Mesenchymal stem cell (in vitro differentiated cells and primary cell): ENCODE results near the gene TMPRSS2.

Experiments used
- DNase-seq: peaks from one replicate; pipeline ENCODE4 v3.0.0-alpha.2; 2013
- H2AFZ ChIP-seq: one replicate; pipeline ENCODE4 v1.6.1; 2013; ENCODE audit warnings: low read depth, mild to moderate bottlenecking, control low read depth, inconsistent platforms, low read length, moderate library complexity
- H2AK5ac ChIP-seq: 2 replicates; pipeline ENCODE4 v1.6.1; 2013; ENCODE audit warnings: low read length, moderate library complexity, mild to moderate bottlenecking, inconsistent platforms; ENCODE audit not compliant: severe bottlenecking
- H2BK120ac ChIP-seq: one replicate; pipeline ENCODE4 v1.6.1; 2013; ENCODE audit warnings: low read depth, mild to moderate bottlenecking, inconsistent platforms, low read length, moderate library complexity
- H2BK12ac ChIP-seq, 2 experiments: one replicate each; pipeline ENCODE4 v1.6.1; 2013; ENCODE audit warnings: inconsistent platforms in 2 of 2, low read length in 2 of 2, mild to moderate bottlenecking in 2 of 2, moderate library complexity in 2 of 2, control low read depth in 1 of 2
- H2BK15ac ChIP-seq: one replicate; pipeline ENCODE4 v1.6.1; 2013; ENCODE audit warnings: mild to moderate bottlenecking, low read depth, inconsistent platforms; ENCODE audit not compliant: poor library complexity, severe bottlenecking
- H2BK5ac ChIP-seq: 2 replicates; pipeline ENCODE4 v1.6.1; 2013; ENCODE audit warnings: low read depth, mild to moderate bottlenecking, low read length, control low read depth, inconsistent platforms; ENCODE audit not compliant: poor library complexity, severe bottlenecking
- H3K14ac ChIP-seq, 2 experiments: one replicate each; pipeline ENCODE4 v1.6.1; 2013; ENCODE audit warnings: inconsistent platforms in 2 of 2, low read length in 2 of 2, control low read depth in 1 of 2, mild to moderate bottlenecking in 1 of 2, moderate library complexity in 1 of 2
- H3K18ac ChIP-seq, 2 experiments: one replicate each; pipeline ENCODE4 v1.6.1; 2013; ENCODE audit warnings: inconsistent platforms in 2 of 2, low read length in 2 of 2, control low read depth in 1 of 2, low read depth in 1 of 2, mild to moderate bottlenecking in 1 of 2
- H3K23ac ChIP-seq, 2 experiments: one replicate each; pipeline ENCODE4 v1.6.1; 2013; ENCODE audit warnings: inconsistent platforms in 2 of 2, low read length in 2 of 2, mild to moderate bottlenecking in 2 of 2, moderate library complexity in 2 of 2, control low read depth in 1 of 2
- H3K27ac ChIP-seq: 2 replicates; pipeline ENCODE4 v1.5.1; 2013; ENCODE audit warnings: mild to moderate bottlenecking, moderate library complexity, low read length, control low read depth, inconsistent platforms; ENCODE audit not compliant: poor library complexity, severe bottlenecking
- H3K27me3 ChIP-seq, 2 experiments: 2 replicates each; pipeline versions ENCODE4 v1.6.1 to v1.7.0; 2013; ENCODE audit warnings: low read length in 2 of 2, mild to moderate bottlenecking in 2 of 2, moderate library complexity in 2 of 2, control low read depth in 1 of 2, inconsistent platforms in 1 of 2; ENCODE audit not compliant: control insufficient read depth in 1 of 2, insufficient read depth in 1 of 2
- H3K36me3 ChIP-seq, 2 experiments: 2 replicates each; pipeline versions ENCODE4 v1.6.1 to v1.7.0; 2013; ENCODE audit warnings: low read length in 2 of 2, control low read depth in 1 of 2, inconsistent platforms in 1 of 2, low read depth in 1 of 2, mild to moderate bottlenecking in 1 of 2; ENCODE audit not compliant: insufficient read depth in 2 of 2, control insufficient read depth in 1 of 2
- H3K4ac ChIP-seq, 2 experiments: one replicate each; pipeline ENCODE4 v1.6.1; 2013; ENCODE audit warnings: inconsistent platforms in 2 of 2, low read length in 2 of 2, mild to moderate bottlenecking in 2 of 2, moderate library complexity in 2 of 2, control low read depth in 1 of 2, low read depth in 1 of 2
- H3K4me1 ChIP-seq: 2 replicates; pipeline ENCODE4 v1.6.1; 2013; ENCODE audit warnings: low read depth, low read length, control low read depth; ENCODE audit not compliant: control insufficient read depth, insufficient read depth
- H3K4me2 ChIP-seq: 2 replicates; pipeline ENCODE4 v1.6.1; 2013; ENCODE audit warnings: low read length, mild to moderate bottlenecking, inconsistent platforms; ENCODE audit not compliant: poor library complexity, severe bottlenecking
- H3K4me3 ChIP-seq, 2 experiments: 2 replicates each; pipeline versions ENCODE4 v1.5.1 to v1.7.0; 2013; ENCODE audit warnings: low read length in 2 of 2, mild to moderate bottlenecking in 2 of 2, control low read depth in 1 of 2, low read depth in 1 of 2; ENCODE audit not compliant: insufficient read depth in 1 of 2
- H3K79me1 ChIP-seq: replicated peaks from 2 replicates; pipeline ENCODE4 v1.6.1; 2013; ENCODE audit warnings: mild to moderate bottlenecking, control low read depth, low read length, inconsistent platforms; ENCODE audit not compliant: poor library complexity, severe bottlenecking
- H3K9ac ChIP-seq: 2 replicates; pipeline ENCODE4 v1.7.0; 2013; ENCODE audit warnings: mild to moderate bottlenecking, low read length, moderate library complexity
- H3K9me3 ChIP-seq: 2 replicates; pipeline ENCODE4 v1.7.0; 2013; ENCODE audit warnings: mild to moderate bottlenecking, low read length; ENCODE audit not compliant: control insufficient read depth
- H4K8ac ChIP-seq: one replicate; pipeline ENCODE4 v1.6.1; 2013; ENCODE audit warnings: inconsistent platforms, mild to moderate bottlenecking, low read length, moderate library complexity
- H4K91ac ChIP-seq: one replicate; pipeline ENCODE4 v1.6.1; 2013; ENCODE audit warnings: mild to moderate bottlenecking, low read length, inconsistent platforms
- WGBS: methylation state at CpG from one replicate; pipeline ENCODE4 v1.1.7; 2013; ENCODE audit warnings: mixed read lengths; 5-methylcytosine and 5-hydroxymethylcytosine counted together

Gene TMPRSS2

DNA sequence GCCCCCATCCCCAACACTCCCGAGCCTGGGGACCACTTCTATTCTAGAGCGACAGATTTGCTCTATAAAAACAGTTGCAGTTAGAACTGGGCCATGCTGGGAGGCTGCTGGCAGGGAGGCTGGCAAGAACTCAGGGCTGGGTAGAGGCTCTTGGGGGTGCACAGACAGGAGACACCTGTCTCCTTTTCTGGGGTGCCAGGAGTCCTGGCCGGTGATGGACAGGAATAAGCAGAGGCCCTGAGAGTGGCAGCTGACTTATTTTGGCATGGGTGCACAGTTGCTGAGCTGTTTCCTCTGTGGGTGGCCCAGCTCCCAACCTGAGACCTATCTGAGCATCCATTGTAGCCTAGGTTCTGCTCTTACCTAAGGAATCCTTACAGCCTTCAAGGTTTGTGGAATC is 39.2 kb upstream of the TMPRSS2 start:
- H3K23ac ChIP-seq: no peak overlapping the region
- WGBS: 100% methylated on average over 3 of the region's 3 CpGs

GRCh38 chr21:41545500-41546359 is 37.8 kb upstream of the TMPRSS2 start:
- H2BK5ac ChIP-seq: no peak overlapping the region
- H4K8ac ChIP-seq: no peak overlapping the region
- no peak overlapping the region for H3K23ac ChIP-seq
- H2BK120ac ChIP-seq: no peak overlapping the region
- no peaks in the 10 kb centered on the region for H3K79me1 ChIP-seq
- no peak overlapping the region for H2AK5ac ChIP-seq
- H2BK15ac ChIP-seq: no peak overlapping the region
- no peak overlapping the region for H3K4me3 ChIP-seq
- no peak overlapping the region for H2AFZ ChIP-seq
- H3K4me1 ChIP-seq: no peaks in the 10 kb centered on the region
- H3K4ac ChIP-seq: no peak overlapping the region
- H3K36me3 ChIP-seq: no peaks in the 10 kb centered on the region
- H3K9me3 ChIP-seq: no peaks in the 10 kb centered on the region
- DNase-seq: no peak
- H3K4me2 ChIP-seq: no peak overlapping the region
- H3K14ac ChIP-seq: no peak overlapping the region
- H3K18ac ChIP-seq: no peak overlapping the region
- no peak overlapping the region for H3K27ac ChIP-seq
- H3K27me3 ChIP-seq: peaks cover 19 to 72% of the 10 kb centered on the region in 2 experiments
- WGBS: 69% methylated on average over 5 of the region's 7 CpGs
- H3K9ac ChIP-seq: no peak overlapping the region
- H4K91ac ChIP-seq: no peak overlapping the region
- no peak overlapping the region for H2BK12ac ChIP-seq

More for the DNA sequence above, 39.2 kb upstream of the TMPRSS2 start:
- Histone ChIP-seq H3K36me3 (no peaks in the 10 kb centered on the region), H3K18ac (no peak overlapping the region), H3K4ac (no peak overlapping the region), H2BK12ac (no peak overlapping the region), H2BK120ac (no peak overlapping the region), H4K91ac (no peak overlapping the region), H3K4me1 (no peaks in the 10 kb centered on the region), H2AFZ (no peak overlapping the region), H3K9ac (no peak overlapping the region), H2BK15ac (no peak overlapping the region), H2BK5ac (no peak overlapping the region), H3K27me3 (peaks cover 16 to 66% of the 10 kb centered on the region in 2 experiments), H3K9me3 (no peaks in the 10 kb centered on the region), H3K27ac (no peak overlapping the region), H3K4me2 (no peak overlapping the region), H4K8ac (no peak overlapping the region), H3K4me3 (no peak overlapping the region), H3K14ac (no peak overlapping the region), H2AK5ac (no peak overlapping the region), H3K79me1 (no peaks in the 10 kb centered on the region)
- DNase-seq: no peak

GRCh38 chr21:41542727-41543126 is 34.8 kb upstream of the TMPRSS2 start:
- Histone ChIP-seq H2AK5ac (no peak overlapping the region), H2AFZ (no peak overlapping the region), H2BK5ac (no peak overlapping the region), H2BK15ac (no peak overlapping the region), H3K4me1 (no peaks in the 10 kb centered on the region), H3K4me3 (no peak overlapping the region), H3K4ac (no peak overlapping the region), H3K27ac (no peak overlapping the region), H3K79me1 (no peaks in the 10 kb centered on the region), H3K9ac (no peak overlapping the region), H4K91ac (no peak overlapping the region), H3K18ac (no peak overlapping the region), H3K36me3 (no peaks in the 10 kb centered on the region), H3K23ac (no peak overlapping the region), H4K8ac (no peak overlapping the region), H3K4me2 (no peak overlapping the region), H2BK120ac (no peak overlapping the region), H3K9me3 (no peaks in the 10 kb centered on the region), H3K27me3 (peaks cover 18 to 74% of the 10 kb centered on the region in 2 experiments), H2BK12ac (no peak overlapping the region), H3K14ac (no peak overlapping the region)
- no peak for DNase-seq
- 82% methylated on average over 4 of the region's 9 CpGs for WGBS

- H2BK120ac ChIP-seq: no peak overlapping the region
- peaks cover 21 to 76% of the 10 kb centered on the region in 2 experiments for H3K27me3 ChIP-seq
- no peaks in the 10 kb centered on the region for H3K4me1 ChIP-seq
- H3K4me2 ChIP-seq: no peak overlapping the region
- no peak overlapping the region for H2BK15ac ChIP-seq
- no peak for DNase-seq
- H3K4ac ChIP-seq: no peak overlapping the region
- no peak overlapping the region for H3K14ac ChIP-seq
- WGBS: 77% methylated on average over 8 of the region's 8 CpGs
- no peaks in the 10 kb centered on the region for H3K79me1 ChIP-seq
- no peak overlapping the region for H3K23ac ChIP-seq
- H4K8ac ChIP-seq: no peak overlapping the region
- H2AK5ac ChIP-seq: no peak overlapping the region
- H3K27ac ChIP-seq: no peak overlapping the region
- no peak overlapping the region for H2BK5ac ChIP-seq
- no peak overlapping the region for H3K9ac ChIP-seq
- H3K36me3 ChIP-seq: no peaks in the 10 kb centered on the region
- H2BK12ac ChIP-seq: no peak overlapping the region
- H3K18ac ChIP-seq: no peak overlapping the region
- H4K91ac ChIP-seq: no peak overlapping the region
- H3K4me3 ChIP-seq: no peak overlapping the region
- H3K9me3 ChIP-seq: peaks cover 5% of the 10 kb centered on the region
- H2AFZ ChIP-seq: peak overlapping the region; percentile 42
Observed at GRCh38 chr21:41537356-41537755, 29.4 kb upstream of the TMPRSS2 start.
